ENCODE data around the gene CTNNA2.

Gene CTNNA2

DNA sequence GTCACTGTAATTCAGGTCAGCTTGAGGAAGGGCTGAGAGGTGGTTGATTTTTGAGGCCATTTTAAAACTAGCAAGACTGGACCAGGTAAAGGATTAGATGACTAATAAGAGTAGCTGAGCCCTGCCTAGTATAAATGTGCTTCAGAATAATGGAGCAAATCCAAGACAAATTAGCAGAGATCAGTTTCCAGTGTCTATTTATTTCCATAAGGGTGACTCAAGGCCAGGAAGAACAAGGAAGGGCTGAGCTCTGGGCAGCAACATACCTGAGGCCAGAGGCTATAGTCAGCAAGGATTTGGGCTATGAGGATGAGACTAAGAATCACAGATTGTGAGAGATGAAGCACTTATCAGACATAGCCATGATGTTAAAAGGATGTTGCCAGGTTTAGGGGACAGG lies 1130.7 kb downstream of the CTNNA2 start:
- DNase-seq = no peak

DNA sequence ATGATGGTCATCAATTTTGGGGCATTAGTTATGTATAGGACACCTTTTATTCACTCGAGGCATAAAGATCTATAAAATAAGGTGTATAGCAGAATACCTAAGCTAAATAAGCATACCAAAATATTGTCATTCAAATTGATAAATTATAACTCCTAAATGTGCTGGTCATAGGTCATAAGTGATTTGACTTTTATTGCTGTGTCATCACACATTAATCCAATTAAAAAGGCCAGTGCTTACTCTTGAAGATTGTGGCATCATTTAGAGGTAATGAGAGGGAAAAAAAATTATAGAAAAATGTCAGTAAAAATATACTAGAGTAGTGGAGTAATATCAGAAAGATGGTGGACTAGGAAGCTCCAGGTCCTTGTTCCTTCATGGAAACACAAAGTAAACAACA lies 1138.6 kb downstream of the CTNNA2 start:
- DNase-seq = no peak

DNA sequence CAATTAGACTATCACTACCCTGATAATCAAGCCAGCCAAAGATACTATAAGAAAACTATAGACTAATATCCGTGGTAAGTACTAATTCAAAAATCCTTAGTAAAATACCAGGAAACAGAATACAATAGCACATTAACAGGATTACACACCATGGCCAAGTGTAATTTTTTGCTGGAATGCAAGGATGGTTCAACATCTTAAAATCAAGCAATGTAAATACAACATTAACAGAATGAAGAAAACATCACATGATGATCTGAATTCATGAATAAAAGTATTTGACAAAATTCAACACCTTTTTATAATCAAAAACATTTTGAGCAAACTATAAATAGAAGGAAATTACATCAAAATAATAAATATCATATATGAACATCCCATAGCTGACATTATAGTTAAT lies 1142.4 kb downstream of the CTNNA2 start:
- no peak for DNase-seq

- DNase-seq = no peak
Observed at GRCh38 chr2:80670763-80671162, 1157.9 kb downstream of the CTNNA2 start.

- no peak for DNase-seq
Observed at GRCh38 chr2:80687524-80687923, 1174.7 kb downstream of the CTNNA2 start.

GRCh38 chr2:80689106-80689505 lies 1176.3 kb downstream of the CTNNA2 start:
- no peak for DNase-seq

Measured in suppressor macrophage treated with lipopolysaccharide for 1 hour (primary cell).